ENCODE data around the gene SDC3.

The SDC3 gene

GRCh38 chr1:30887485-30888315 lies 20.9 kb downstream of the SDC3 start:
- no peak for DNase-seq

DNA sequence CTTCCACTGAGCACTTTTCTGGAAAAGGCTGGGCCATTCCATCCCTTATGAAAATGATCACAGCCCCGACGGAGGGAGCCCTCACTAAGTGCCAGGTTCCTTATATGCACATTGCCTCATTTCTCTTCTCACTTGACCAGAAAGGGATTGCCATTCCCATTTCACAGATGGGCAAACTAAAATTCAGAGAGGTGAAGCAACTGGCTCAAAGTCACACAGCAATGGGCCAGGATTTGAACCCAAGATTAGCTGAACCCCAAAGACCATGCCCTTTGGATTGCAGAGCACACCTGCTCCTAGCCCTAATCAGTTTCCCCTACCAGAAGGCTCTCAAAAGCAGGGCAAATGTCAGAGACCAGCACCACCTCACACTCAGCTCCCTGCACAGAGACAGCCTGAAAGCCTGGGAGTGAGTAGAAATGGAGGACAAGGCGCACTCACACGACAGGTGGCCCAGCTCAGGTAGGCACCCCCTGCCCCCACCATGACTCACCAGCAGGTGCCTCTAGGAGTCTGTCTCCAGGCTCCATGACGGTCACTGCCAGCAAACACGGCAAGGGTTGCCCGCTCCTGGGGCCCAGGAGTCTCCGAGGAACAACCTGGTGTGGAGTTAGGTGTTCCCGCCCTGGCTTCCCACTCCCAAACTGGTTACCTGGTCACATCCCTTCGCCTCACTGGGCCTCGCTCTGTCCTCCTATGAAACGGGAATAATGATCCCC lies 21.7 kb downstream of the SDC3 start:
- no peak for DNase-seq

DNA sequence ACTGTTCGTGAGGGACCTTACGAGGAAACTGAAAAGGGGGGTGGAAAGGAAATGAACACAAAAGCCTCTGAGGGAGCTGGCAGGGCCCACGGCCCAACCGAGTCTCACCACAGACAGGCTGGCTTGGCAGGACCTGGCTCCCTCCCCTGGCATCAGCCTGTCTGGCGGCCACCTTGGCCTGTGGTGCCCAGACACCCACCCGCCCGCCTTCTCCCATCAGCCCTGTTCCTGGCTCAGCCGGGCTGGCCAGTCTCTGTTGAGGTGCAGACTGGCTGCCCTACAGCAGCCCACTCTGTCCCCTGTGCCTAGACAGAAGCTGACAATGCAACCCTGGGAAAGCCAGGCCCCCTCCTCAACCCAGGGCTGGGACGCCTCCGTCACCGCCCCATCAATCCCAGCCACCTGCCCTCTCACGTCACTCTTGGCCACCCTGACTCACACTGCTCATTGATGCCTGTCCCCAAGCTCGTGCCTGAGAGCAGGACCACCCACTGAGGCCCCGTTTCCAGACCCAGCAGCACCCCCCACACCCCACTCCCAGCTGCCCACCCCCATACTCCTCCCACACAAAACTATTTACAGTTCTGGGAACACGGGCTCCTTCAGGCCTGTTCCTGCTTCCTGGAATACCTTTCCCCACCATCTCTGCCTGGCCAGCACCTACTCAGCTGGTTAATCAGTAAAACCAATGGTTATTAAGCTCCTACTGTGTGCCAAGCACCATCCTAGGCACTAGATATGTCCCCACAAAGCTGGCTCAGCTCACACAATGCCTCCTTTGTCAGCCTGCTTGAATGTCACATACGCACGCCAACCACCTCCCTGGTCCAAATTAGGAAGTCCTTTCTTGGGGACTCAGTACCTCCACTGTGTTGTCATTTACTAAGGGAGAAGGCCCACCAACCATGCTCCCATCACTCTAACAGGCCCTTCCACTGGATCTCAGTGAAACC lies 22.7 kb downstream of the SDC3 start:
- DNase-seq = no peak

DNA sequence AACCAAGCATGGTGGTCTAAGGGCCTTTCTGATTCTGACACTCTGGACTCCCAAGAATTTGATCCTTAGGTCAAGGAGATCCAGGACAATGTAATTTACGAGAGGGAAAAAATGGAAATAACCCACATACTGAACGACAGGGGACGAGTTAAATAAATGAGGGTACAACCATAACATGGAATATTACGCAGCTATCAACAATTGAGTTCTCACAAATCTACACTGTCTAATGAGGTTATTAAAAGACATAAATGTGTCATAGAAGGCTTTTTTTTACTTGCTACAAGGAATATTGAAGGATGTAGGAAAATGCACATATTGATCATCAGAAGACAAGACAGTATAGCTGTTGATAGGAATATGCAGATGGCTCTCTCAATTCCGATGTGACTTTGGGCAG lies 23.8 kb downstream of the SDC3 start:
- no peak for DNase-seq

DNA sequence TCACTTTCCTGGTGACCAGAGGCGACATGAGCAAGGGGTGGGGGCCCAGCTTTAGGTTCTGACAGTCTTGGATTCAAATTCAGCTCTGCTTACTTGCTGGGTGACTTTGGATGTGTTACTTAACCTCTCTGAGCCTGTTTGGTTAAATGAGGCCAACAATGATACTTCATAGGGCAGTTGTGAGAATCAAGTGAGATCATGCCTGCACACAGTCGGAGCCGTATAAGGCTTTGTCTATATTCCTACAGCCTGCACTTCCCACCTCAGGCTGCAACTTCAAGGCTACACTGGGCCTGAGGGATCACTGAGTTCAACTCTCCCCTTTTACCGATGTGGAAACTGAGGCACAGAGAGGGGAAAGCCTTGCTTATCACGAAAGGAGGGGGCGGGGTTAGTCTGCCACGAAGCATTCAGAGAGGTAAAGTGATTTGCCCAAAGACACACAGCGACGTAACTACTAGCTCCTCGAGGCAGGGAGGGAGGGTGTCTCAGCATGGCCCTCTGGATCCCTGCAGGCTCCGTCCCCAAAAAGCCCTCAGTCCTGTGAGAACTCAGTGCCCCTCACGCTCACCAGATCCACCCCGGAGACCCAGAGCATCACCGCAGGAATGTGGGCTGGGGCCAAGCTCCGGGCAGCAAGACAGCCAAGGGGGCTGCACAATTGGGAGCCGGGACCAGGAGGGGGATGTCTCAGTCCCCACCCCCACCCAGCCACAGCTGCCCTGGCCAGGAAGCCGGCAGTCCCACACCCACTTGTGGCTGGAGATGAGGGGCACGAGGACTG lies 25.0 kb downstream of the SDC3 start:
- DNase-seq = no peak

DNA sequence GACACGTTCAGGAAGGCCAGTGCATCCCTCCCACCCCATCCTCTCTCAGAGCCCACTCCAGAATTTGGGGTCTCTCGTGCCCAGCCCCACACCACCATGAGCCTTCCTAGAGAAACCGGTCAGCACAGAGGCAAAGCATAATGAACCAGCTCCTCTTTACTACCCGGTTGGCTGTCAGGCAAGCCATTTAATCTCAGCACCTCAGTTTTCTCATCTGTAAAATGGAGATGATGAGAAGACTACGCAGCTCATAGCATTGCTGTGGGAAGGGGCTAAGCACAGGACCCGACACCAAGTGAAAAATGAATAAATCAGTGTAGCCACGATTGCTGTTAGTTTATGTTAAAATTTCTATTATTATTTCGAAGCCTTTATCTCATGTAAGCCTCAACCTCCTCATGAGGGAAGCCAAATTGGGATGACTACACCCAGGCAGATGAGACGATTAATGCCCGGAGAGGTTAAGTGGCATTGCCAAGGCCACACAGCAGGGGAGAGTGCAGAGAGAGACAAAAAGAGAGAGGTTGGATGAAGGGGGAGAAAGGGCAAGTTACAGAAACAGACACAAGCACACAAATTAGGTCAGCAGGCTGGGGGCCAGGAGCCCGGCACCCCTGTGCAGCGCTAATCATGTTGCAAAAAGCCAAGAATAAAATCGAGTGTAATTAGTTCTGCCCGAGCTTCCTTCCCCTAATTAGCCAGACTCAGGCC lies 25.7 kb downstream of the SDC3 start:
- DNase-seq = no peak

DNA sequence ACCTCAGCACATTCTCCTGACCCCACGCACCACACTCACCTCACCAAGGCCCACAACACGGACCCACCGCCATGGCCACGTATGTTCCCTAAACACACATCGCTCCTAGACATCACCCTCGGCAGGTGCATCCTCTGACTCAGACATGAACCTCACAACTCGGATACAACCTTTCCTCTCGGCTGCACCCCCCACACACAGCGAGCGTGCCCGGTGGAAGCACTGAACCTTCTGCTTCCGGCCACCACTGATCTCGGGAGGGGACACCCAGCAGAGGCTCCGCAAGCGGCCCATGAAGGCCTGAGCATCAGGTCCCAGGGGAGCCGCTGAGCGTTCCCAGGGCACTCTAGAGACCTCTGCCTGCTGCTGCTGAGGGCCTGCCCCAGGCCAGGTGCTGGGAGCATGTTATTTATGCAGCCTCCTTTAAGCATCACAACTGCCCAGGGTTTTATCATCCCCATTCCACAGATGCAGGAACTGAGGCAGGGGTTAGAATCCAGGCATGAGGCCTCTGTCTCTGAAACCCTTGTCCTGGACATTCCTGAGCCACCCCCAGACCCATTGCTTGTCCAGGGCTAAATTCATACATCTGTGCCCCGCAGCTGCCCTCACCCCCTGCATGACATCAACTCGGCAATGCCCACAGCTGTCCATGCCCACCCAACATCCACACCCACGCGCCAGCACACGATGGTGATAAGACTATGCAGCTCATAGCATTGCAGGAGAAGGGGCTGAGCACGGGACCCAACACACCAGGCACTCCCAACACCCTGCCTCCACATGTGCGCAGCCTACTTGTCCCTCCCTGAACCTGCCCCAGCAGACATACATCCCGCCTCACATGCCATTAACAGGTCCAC lies 27.0 kb downstream of the SDC3 start:
- DNase-seq = no peak

GRCh38 chr1:30880678-30881318 lies 27.8 kb downstream of the SDC3 start:
- no peak for DNase-seq

DNA sequence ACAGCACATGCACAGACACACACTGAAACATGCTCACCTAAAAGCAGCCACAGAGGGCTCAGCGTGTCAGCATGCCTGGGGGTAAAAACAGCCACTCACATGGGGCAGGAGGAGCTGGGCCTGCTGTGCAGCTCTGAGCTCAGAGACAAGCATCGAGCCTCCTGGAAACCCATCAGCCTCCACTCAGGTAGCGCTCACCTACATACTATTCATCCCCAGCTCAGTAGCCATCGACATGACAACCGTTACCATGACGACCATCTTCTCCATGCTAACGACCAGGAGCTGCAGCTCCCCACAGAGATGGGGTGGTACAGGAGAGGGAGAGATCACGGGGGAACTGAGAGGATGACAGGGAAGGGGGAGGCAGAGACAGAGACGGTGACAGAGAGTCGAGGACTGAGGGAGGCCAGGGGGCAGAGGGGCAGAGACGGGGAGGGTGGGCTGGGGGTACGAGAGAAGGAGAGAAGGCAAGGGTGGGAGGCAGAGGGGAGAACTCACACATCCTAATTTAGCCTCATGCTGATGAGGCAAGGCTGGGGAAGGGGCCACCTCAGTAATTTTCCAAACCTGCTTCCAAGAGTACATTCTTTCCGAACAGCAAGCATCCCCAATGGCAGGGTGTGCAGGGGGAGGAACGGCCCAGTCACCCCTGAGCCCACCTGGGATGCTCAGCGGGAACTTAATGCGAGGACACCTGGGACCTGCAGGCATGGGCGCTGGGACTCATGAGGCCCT lies 28.4 kb downstream of the SDC3 start:
- DNase-seq = peak; percentile 88

- DNase-seq = peak; percentile 38
These were observed 29.3 kb downstream of the SDC3 start for GRCh38 chr1:30879126-30879786.

DNA sequence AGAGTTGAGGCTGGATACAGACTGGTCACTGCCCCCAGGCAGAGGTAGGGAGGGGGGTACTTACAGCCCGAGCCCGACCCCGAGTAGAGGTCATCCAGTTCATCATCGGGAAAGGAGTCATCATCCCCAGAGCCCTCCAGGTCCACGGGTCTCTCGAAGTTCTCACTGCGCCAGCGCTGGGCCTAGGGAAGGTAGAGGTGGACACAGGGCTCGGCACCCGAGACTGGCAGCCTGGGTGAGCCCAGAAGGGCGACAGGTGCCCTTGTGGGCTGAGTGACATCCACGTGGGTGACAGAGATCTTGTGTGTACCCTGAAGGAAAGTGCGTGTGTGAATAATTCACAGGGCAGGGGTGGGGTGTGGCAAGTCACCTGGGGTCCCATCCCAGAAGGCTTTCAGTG lies 30.0 kb downstream of the SDC3 start:
- DNase-seq = no peak

- DNase-seq = no peak
These were observed 30.5 kb downstream of the SDC3 start for GRCh38 chr1:30878016-30878415.

- DNase-seq = no peak
These were observed 31.2 kb downstream of the SDC3 start for GRCh38 chr1:30877205-30877912.

DNA sequence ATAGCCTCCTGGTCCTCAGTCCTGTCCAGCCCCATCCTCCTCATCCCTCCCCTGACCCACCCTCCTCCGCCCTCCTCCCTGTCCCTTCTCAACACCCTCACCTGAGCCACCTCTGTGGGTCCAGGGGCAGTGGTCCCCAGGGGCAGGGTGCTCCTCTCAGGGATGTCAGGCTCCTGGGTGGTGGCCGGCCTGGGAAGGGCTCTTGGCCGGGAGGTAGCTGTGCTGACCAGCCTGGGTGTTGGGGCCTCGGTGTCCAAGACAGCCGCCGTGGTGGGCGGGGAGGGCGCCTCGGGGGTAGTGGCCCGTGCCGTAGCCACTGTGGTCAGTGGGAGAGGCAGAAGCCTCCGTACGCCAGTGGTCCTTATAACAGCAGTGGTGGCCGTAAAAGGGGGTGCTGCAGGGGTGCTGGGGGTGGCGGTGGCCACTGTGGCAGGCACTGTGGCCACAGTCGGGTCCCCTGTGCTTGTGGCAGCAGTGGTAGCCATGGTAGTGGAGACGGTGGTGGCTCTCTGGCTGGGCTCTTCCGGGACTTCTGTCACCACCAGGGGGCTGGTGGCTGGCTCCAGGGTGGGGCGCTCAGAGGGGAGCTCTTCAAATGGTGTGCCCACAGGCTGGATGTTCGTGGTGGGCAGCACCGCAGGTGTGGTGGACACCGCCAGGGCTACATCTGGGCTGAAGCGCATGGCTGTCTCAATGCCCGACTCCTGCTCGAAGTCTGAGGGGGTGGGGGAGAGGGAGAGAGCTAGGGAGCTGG lies 31.9 kb downstream of the SDC3 start:
- DNase-seq = no peak

DNA sequence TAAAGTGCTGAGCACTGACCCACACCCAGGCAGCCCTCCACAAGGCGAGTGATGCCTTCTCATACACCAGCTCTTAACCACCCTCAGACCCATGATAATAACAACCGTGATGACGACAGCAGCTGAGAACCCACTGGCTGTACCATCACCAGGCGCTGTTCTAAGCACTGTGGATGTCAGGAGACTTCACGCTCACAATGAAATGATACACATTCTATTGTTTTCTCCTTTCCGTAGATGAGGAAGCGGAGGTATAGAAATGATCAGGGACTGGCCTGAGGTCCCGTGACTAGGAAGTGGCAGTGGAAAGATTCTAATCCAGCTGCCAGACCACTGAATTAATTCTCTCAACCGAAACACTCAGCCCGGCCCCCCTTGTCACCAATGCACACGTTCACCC lies 32.6 kb downstream of the SDC3 start:
- no peak for DNase-seq

GRCh38 chr1:30875197-30875596 lies 33.4 kb downstream of the SDC3 start:
- DNase-seq = no peak

DNA sequence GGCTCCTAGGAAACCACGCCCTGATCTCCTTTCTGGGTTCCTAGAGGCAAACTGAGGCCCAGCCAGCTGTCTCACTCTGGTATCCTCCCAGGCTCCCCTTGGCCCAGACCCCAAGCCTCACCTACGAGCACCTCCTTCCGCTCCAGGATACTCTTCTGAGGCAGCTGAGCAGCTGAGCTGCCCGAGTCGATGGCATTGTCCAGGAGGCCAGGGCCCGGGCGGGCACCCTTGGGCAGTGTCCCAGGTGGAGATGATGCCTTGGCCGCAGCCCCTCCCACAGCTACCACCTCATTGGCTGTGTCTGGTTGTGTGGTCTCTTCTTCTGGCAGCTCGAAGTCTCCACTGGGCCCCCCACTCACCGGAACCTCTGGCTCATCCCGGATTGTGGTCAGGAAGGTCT lies 34.4 kb downstream of the SDC3 start:
- DNase-seq = no peak

- no peak for DNase-seq
These were observed 35.7 kb downstream of the SDC3 start for GRCh38 chr1:30872948-30873263.

Data from NCI-H345 (cell line).